ENCODE data around the gene BSX.

GRCh38 chr11:122954455-122954854 lies 27.2 kb downstream of the BSX start:
- no peak for TF ChIP-seq CTCF (IDR thresholded peaks at IDR 0.05; ENCODE audit: low read depth, low read length, poor library complexity, severe bottlenecking)
- TF ChIP-seq EZH2phosphoT487 (IDR thresholded peaks at IDR 0.05; ENCODE audit: borderline replicate concordance, low read length), result no peak

Measured in DOHH2 (cell line).